Heart right ventricle (tissue), 16 donors: ENCODE results near the gene UNC13C. TPM values are rescaled to one million over a fixed set of nuclear protein-coding genes. Genes with fewer than 3 reads are reported as not detected.

Experiments
- ATAC-seq, 8 donors: fragments of 200-7000 bp; cut with Tn5 transposase; one replicate each; pipeline ENCODE4 v1.9.1; 2020; ENCODE audit warnings: mild to moderate bottlenecking in 8 of 8, moderate library complexity in 8 of 8, moderate number of reproducible peaks in 1 of 8
- DNase-seq, 2 donors: peaks; one replicate each; pipeline ENCODE4 v3.0.0-alpha.2; 2020
- H3K27ac ChIP-seq, 10 donors: fragments of 200-600 bp; sonication (generic) in 2 of 10; one replicate each; pipeline versions ENCODE4 v1.5.0 to v1.8.0; 2020 to 2022; ENCODE audit warnings: mild to moderate bottlenecking in 3 of 10
- H3K27me3 ChIP-seq, 7 donors: fragments of 200-600 bp; one replicate each; pipeline ENCODE4 v1.8.0; 2021 to 2022; ENCODE audit warnings: mild to moderate bottlenecking in 2 of 7
- H3K36me3 ChIP-seq, 9 donors: fragments of 200-600 bp; sonication (generic) in 1 of 9; one replicate each; pipeline versions ENCODE4 v1.5.0 to v1.8.0; 2020 to 2022; ENCODE audit warnings: mild to moderate bottlenecking in 2 of 9
- H3K4me1 ChIP-seq, 9 donors: fragments of 200-600 bp; sonication (generic) in 1 of 9; one replicate each; pipeline versions ENCODE4 v1.5.0 to v1.8.0; 2020 to 2022; ENCODE audit warnings: mild to moderate bottlenecking in 4 of 9
- H3K4me3 ChIP-seq, 10 donors: fragments of 200-600 bp; sonication (generic) in 2 of 10; one replicate each; pipeline versions ENCODE4 v1.5.0 to v1.8.0; 2020 to 2022; ENCODE audit warnings: mild to moderate bottlenecking in 7 of 10, moderate library complexity in 2 of 10
- H3K9me3 ChIP-seq, 11 donors: fragments of 200-600 bp in 10 of 11; sonication (generic) in 2 of 11; one replicate each; pipeline versions ENCODE4 v1.5.0 to v1.8.0; 2013 to 2022; ENCODE audit warnings: mild to moderate bottlenecking in 2 of 11, control low read depth in 1 of 11, moderate library complexity in 1 of 11
- WGBS, 2 donors: extraction: QIAGEN DNeasy Blood & Tissue Kit; methylation state at CpG; one replicate each; pipeline ENCODE4 v1.1.7; 2013; ENCODE audit warnings: inconsistent platforms in 1 of 2; 5-methylcytosine and 5-hydroxymethylcytosine counted together
- intact Hi-C, 10 donors: fragments of 100-400 bp; cut with DNase I; formaldehyde crosslinking; loops; one replicate each; pipeline versions ENCODE4 v1.11.1 to v1.14.2; 2022
- polyA plus RNA-seq, 2 donors: library from polyadenylated mRNA; stranded (reverse); fragments of 200-250 nt; gene quantifications; one replicate each; pipeline ENCODE4 v1.2.3, GENCODE V29; 2013
- total RNA-seq, 10 donors: library from RNA; stranded (reverse); fragmentation: NEBNext Ultra II Directional in 3 of 10; extraction: Animal tissue kit (Norgen Biotek cat#: 25700) in 3 of 10; gene quantifications; one replicate each; pipeline versions ENCODE4 v1.2.1 to v1.2.4, GENCODE V29; 2021 to 2023
- TF ChIP-seq, protein P1 (sequence below), 9 donors: fragments of 200-600 bp; sonication (generic) in 2 of 9; IDR thresholded peaks; one replicate each; pipeline versions ENCODE4 v1.5.0 to v1.8.0; 2021 to 2022; ENCODE audit warnings: antibody characterized with exemption in 9 of 9, mild to moderate bottlenecking in 5 of 9, moderate library complexity in 1 of 9
- donor health status: Arrhythmogenic right ventricular cardiomyopathy.
- donor health status: ischemic (EF 13 %, LVEDD 7.1; RV severe dilation, severe dysfunction).
- donor health status: healthy with polysubstance abuse.
- donor health status: DM: no; HTN: yes; CAD: no.
- donor health status: DM: no; HTN: no; CAD: no.
- donor health status: ischemic (EF 25% LVEDD 6.9; RV normal size, moderate dysfunction).
- donor health status: ischemic (EF 25% LVEDD 5.7; RV mildly dilated, moderate dysfunction).
- donor health status: healthy.
- donor health status: DM: yes; HTN: yes; CAD: no.
- donor health status: Ischemic cardiomyopathy.
- donor health status: ischemic (EF 35%, LVEDD 5.7; RV mildly dilated, moderate dysfunction).
- donor health status: nonischemic (EF 11% LVEDD 7.7; RV severe dilation, severe dysfunction).
- donor health status: DM: yes; HTN: yes; CAD: no.
- donor health status: PGD.
- donor health status: ischemic (EF 29% LVEDD 5.4; RV normal size, mild dysfunction).
- donor health status: nonischemic (EF 23%, LVEDD 6.1; RV moderate dilation, normal function).

Gene UNC13C
- total and polyA plus RNA-seq, 12 donors: 0.04 to 0.85 (median 0.19) TPM; not detected in 5

DNA sequence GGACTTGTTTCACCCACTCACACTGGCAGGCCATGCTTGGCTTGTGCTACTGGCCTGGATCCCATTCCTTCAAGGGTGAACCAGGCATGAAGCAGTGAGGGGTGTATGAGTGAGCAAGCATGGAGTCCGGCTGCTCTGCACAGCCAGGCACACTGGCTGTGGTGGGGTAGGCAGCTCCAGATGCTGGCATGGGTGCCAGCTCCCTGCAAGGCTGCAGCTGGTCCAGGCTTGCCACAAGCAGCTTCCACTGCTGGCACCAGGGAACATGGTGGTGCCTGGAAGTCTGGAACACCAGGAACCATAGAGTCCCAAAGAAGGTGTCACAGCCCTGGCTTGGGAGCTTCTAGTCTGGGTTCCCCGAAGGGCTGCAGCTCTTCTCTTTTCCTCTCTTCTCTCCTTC lies 395.1 kb downstream of the UNC13C start:
- TF ChIP-seq, protein P1, sequence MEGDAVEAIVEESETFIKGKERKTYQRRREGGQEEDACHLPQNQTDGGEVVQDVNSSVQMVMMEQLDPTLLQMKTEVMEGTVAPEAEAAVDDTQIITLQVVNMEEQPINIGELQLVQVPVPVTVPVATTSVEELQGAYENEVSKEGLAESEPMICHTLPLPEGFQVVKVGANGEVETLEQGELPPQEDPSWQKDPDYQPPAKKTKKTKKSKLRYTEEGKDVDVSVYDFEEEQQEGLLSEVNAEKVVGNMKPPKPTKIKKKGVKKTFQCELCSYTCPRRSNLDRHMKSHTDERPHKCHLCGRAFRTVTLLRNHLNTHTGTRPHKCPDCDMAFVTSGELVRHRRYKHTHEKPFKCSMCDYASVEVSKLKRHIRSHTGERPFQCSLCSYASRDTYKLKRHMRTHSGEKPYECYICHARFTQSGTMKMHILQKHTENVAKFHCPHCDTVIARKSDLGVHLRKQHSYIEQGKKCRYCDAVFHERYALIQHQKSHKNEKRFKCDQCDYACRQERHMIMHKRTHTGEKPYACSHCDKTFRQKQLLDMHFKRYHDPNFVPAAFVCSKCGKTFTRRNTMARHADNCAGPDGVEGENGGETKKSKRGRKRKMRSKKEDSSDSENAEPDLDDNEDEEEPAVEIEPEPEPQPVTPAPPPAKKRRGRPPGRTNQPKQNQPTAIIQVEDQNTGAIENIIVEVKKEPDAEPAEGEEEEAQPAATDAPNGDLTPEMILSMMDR (IDR thresholded peaks at IDR 0.05): no peak
- DNase-seq (no peak), ATAC-seq (peak in 1 of 8 donors; percentile 18)
- Histone ChIP-seq H3K27me3 (no peaks in the 10 kb centered on the region), H3K36me3 (no peaks in the 10 kb centered on the region), H3K4me3 (no peak overlapping the region), H3K27ac (no peak overlapping the region), H3K4me1 (no peaks in the 10 kb centered on the region), H3K9me3 (peaks cover 0 to 26% (median 0%) of the 10 kb centered on the region in 11 donors)
- intact Hi-C loops: no loop called here
- 86 to 97% methylated on average over 2 of the region's 2 CpGs for WGBS, 2 donors

DNA sequence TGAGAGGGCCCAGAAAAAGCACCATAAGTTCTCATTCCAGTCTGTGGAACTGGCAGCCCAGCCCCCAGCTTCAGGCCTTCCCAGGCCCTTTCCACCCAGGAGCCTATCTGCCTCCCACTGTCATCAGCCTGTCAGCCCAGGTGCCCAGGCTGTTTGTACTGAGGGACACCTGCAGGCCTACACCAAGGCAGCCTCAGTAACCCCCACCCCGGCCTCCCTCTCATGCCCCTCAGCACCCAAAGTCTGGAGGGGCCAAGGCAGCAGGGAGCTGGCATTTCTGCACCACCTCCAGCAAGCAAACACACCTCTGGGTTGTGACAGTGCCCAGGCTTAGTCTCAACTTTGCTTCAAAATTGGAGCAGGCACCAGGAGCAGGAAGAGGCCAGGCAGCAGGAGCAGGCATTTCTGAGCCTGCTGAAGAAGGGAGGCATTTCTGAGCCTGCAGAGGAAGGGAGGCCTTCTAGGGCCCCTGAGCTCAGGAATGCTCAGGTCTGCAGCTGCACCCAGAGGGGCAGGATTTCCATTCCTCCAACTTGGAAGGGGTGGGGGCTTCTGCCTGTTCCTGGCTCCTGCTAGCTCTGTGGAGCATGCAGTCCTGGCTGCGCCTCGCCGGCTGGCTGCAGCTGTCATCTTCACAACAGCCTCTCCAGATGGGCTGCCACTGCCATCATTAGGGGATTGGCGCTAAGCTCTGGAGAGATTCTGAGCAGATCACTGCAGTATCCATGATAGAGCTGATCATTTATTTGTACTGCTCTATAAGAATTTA lies 396.1 kb downstream of the UNC13C start:
- ATAC-seq (no peak), DNase-seq (no peak)
- Histone ChIP-seq H3K36me3 (no peaks in the 10 kb centered on the region), H3K4me1 (no peaks in the 10 kb centered on the region), H3K4me3 (no peak overlapping the region), H3K27me3 (no peaks in the 10 kb centered on the region), H3K27ac (no peak overlapping the region), H3K9me3 (peaks cover 0 to 26% (median 0%) of the 10 kb centered on the region in 11 donors)
- WGBS, 2 donors: 77 to 82% methylated on average over 5 of the region's 5 CpGs
- TF ChIP-seq, protein P1 (IDR thresholded peaks at IDR 0.05): no peak
- intact Hi-C loops: no loop called here

DNA sequence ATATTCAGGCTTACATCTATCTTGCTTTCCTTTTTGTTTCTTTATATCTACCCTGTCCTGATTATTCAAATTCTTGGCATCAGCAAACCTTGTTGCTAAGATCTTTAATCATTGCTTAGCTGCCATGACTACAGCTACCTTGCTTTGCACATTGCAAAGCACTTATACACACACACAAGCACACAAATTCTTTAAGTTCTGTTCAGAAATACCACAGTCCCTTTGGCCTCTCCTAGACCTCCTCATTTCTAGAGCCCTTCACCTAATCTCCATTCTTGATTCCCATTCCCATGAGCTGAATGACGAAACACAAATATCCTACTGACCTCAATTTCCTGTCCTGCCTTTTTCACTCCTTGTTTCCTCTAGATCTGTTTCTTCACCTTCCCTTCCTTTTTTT lies 409.6 kb downstream of the UNC13C start:
- ATAC-seq (no peak), DNase-seq (no peak)
- intact Hi-C loops: no loop called here
- TF ChIP-seq, protein P1 (IDR thresholded peaks at IDR 0.05): no peak
- H3K4me3 ChIP-seq: no peak overlapping the region
- no peaks in the 10 kb centered on the region for H3K27me3 ChIP-seq
- no peaks in the 10 kb centered on the region for H3K36me3 ChIP-seq
- no peak overlapping the region for H3K27ac ChIP-seq
- H3K4me1 ChIP-seq: no peaks in the 10 kb centered on the region
- H3K9me3 ChIP-seq: no peaks in the 10 kb centered on the region
- 60 to 73% methylated on average over 1 of the region's 1 CpG for WGBS, 2 donors

DNA sequence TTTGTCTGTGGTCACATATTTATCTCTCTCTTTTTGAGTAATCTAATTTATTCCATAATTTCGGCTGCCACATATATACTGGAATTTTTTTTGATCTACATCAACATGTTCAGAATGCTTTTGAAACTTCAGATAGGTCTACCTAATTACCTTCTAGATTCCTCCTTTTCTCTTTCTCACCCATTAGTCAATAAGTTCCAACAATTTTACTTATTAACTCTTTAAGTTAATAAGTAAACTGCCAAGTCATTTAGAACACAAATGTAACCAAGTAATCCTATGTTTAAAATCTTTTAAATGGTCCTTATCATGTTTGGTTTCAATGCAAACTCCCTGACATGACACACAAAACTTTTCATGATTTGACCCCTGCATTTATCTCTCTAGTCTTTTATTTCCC lies 410.5 kb downstream of the UNC13C start:
- DNase-seq (no peak), ATAC-seq (no peak)
- H3K27ac ChIP-seq: no peak overlapping the region
- no peaks in the 10 kb centered on the region for H3K9me3 ChIP-seq
- H3K4me3 ChIP-seq: no peak overlapping the region
- TF ChIP-seq, protein P1 (IDR thresholded peaks at IDR 0.05): no peak
- H3K36me3 ChIP-seq: no peaks in the 10 kb centered on the region
- no peaks in the 10 kb centered on the region for H3K4me1 ChIP-seq
- intact Hi-C loops: no loop called here
- WGBS, 2 donors: 85 to 91% methylated on average over 1 of the region's 1 CpG
- no peaks in the 10 kb centered on the region for H3K27me3 ChIP-seq
